IMR-90 (cell line): Measurements from ENCODE around the gene CACNA2D3. TPM values are rescaled to one million over a fixed set of nuclear protein-coding genes. Genes with fewer than 3 reads are reported as not detected.
A peak's percentile ranks its signal among the peaks of the same experiment; 100 is the strongest.

ENCODE experiments used
- ATAC-seq: fragments of 200-7000 bp; cut with Tn5 transposase; 2 replicates; pipeline ENCODE4 v1.9.1; 2020; ENCODE audit warnings: low read depth, mild to moderate bottlenecking, moderate library complexity
- BruUV-seq: library from RNA; stranded (reverse); fragments of 400-500 nt; replicated peaks from 2 replicates; lab custom pipeline; 2021; lab: Mats Ljungman, UMichigan
- CTCF ChIA-PET: fragments of 300-600 bp; formaldehyde crosslinking; extraction: SDS; loops from one replicate; lab custom pipeline; 2021; ENCODE audit warnings: antibody characterized with exemption; lab: Yijun Ruan, JAX
- POLR2A ChIA-PET: fragments of 300-600 bp; sonication (Branson Sonifier 250); formaldehyde crosslinking; loops from one replicate; lab custom pipeline; 2022; ENCODE audit warnings: antibody characterized with exemption; ENCODE audit not compliant: unreplicated experiment; lab: Charles Lee
- DNase-seq: peaks from one replicate; pipeline ENCODE4 v3.0.0; 2013
- H2AFZ ChIP-seq: replicated peaks from 2 replicates; pipeline ENCODE3; 2013; ENCODE audit warnings: low read length, mild to moderate bottlenecking; ENCODE audit not compliant: poor library complexity
- H2AK5ac ChIP-seq: 2 replicates; pipeline ENCODE4 v1.6.1; 2013; ENCODE audit warnings: low read depth, low read length, inconsistent platforms
- H2AK9ac ChIP-seq: replicated peaks from 2 replicates; pipeline ENCODE3; 2013; ENCODE audit warnings: mild to moderate bottlenecking, low read depth, low read length, moderate library complexity; ENCODE audit not compliant: poor library complexity
- H2BK120ac ChIP-seq: 2 replicates; pipeline ENCODE4 v1.6.1; 2013; ENCODE audit warnings: low read depth, low read length, inconsistent platforms
- H2BK15ac ChIP-seq: 3 replicates; pipeline ENCODE4 v1.6.1; 2013; ENCODE audit warnings: low read depth, low read length, inconsistent platforms
- H2BK20ac ChIP-seq: 2 replicates; pipeline ENCODE4 v1.6.1; 2013; ENCODE audit warnings: low read depth, mild to moderate bottlenecking, inconsistent platforms, low read length, moderate library complexity
- H2BK5ac ChIP-seq: 2 replicates; pipeline ENCODE4 v1.6.1; 2013; ENCODE audit warnings: mild to moderate bottlenecking, low read depth, low read length, inconsistent platforms; ENCODE audit not compliant: poor library complexity, severe bottlenecking
- H3K14ac ChIP-seq: replicated peaks from 2 replicates; pipeline ENCODE4 v1.6.1; 2013; ENCODE audit warnings: low read depth, low read length, inconsistent platforms
- H3K18ac ChIP-seq: 2 replicates; pipeline ENCODE4 v1.6.1; 2013; ENCODE audit warnings: low read depth, low read length, control low read depth
- H3K23ac ChIP-seq: 2 replicates; pipeline ENCODE4 v1.6.1; 2013; ENCODE audit warnings: low read depth, low read length, inconsistent platforms
- H3K27ac ChIP-seq: 2 replicates; pipeline ENCODE4 v1.5.1; 2013; ENCODE audit warnings: mild to moderate bottlenecking, control low read depth, low read length; ENCODE audit not compliant: insufficient read depth
- H3K27me3 ChIP-seq: 2 replicates; pipeline ENCODE4 v1.6.1; 2013; ENCODE audit warnings: low read length; ENCODE audit not compliant: control insufficient read depth, insufficient read depth
- H3K36me3 ChIP-seq: 2 replicates; pipeline ENCODE4 v1.6.1; 2013; ENCODE audit warnings: low read length, mixed read lengths; ENCODE audit not compliant: control insufficient read depth, insufficient read depth
- H3K4ac ChIP-seq: 2 replicates; pipeline ENCODE4 v1.6.1; 2013; ENCODE audit warnings: low read depth, low read length, inconsistent platforms
- H3K4me1 ChIP-seq: 2 replicates; pipeline ENCODE4 v1.6.1; 2013; ENCODE audit warnings: low read length, mixed read lengths; ENCODE audit not compliant: control insufficient read depth, insufficient read depth
- H3K4me2 ChIP-seq: 2 replicates; pipeline ENCODE4 v1.6.1; 2013; ENCODE audit warnings: low read depth, mild to moderate bottlenecking, control low read depth, low read length, moderate library complexity
- H3K4me3 ChIP-seq: 2 replicates; pipeline ENCODE4 v1.5.1; 2013; ENCODE audit warnings: low read depth, mild to moderate bottlenecking, control low read depth, low read length, moderate library complexity; ENCODE audit not compliant: insufficient read depth
- H3K56ac ChIP-seq: 2 replicates; pipeline ENCODE4 v1.6.1; 2013; ENCODE audit warnings: low read length, inconsistent platforms; ENCODE audit not compliant: insufficient read depth; ENCODE audit errors: extremely low read depth
- H3K79me1 ChIP-seq, 2 experiments: 2 replicates each; pipeline ENCODE4 v1.6.1; 2013; ENCODE audit warnings: low read length in 2 of 2, inconsistent platforms in 1 of 2, low read depth in 1 of 2
- H3K9ac ChIP-seq: 2 replicates; pipeline ENCODE4 v1.6.1; 2013; ENCODE audit warnings: low read depth, low read length, control low read depth
- H3K9me1 ChIP-seq: 2 replicates; pipeline ENCODE4 v1.6.1; 2013; ENCODE audit warnings: low read length, inconsistent platforms; ENCODE audit not compliant: insufficient read depth
- H3K9me3 ChIP-seq: 2 replicates; pipeline ENCODE4 v1.6.1; 2013; ENCODE audit warnings: low read length; ENCODE audit not compliant: control insufficient read depth, insufficient read depth
- H4K20me1 ChIP-seq: 2 replicates; pipeline ENCODE4 v1.6.1; 2013; ENCODE audit warnings: low read length, inconsistent platforms; ENCODE audit not compliant: insufficient read depth
- H4K5ac ChIP-seq: 2 replicates; pipeline ENCODE4 v1.6.1; 2013; ENCODE audit warnings: mild to moderate bottlenecking, low read depth, low read length, control low read depth
- H4K8ac ChIP-seq, 2 experiments: 2 replicates each; pipeline ENCODE4 v1.6.1; 2013; ENCODE audit warnings: low read depth in 2 of 2, low read length in 2 of 2, control low read depth in 1 of 2, inconsistent platforms in 1 of 2
- H4K91ac ChIP-seq: 2 replicates; pipeline ENCODE4 v1.6.1; 2013; ENCODE audit warnings: low read depth, low read length, inconsistent platforms; ENCODE audit not compliant: insufficient read depth
- BHLHE40 ChIP-seq: fragments of 150-350 bp; IDR thresholded peaks from 2 replicates; pipeline ENCODE4 v1.6.1; 2016; ENCODE audit warnings: mild to moderate bottlenecking, low read depth, low read length
- CEBPB ChIP-seq: IDR thresholded peaks from 2 replicates; pipeline ENCODE4 v1.6.1; 2012; ENCODE audit warnings: low read depth, low read length, improper control_type of control experiment
- CHD1 ChIP-seq: IDR thresholded peaks from 2 replicates; pipeline ENCODE4 v1.6.1; 2012; ENCODE audit warnings: low read depth, low read length, improper control_type of control experiment
- CTCF ChIP-seq: conservative IDR thresholded peaks from 2 replicates; pipeline ENCODE4 v1.5.1; 2012; ENCODE audit warnings: mild to moderate bottlenecking, low read depth, low read length, improper control_type of control experiment
- FOS ChIP-seq: fragments of 150-350 bp; IDR thresholded peaks from 2 replicates; pipeline ENCODE4 v1.6.1; 2016; ENCODE audit warnings: low read depth, low read length
- MAZ ChIP-seq: IDR thresholded peaks from 2 replicates; pipeline ENCODE4 v1.6.1; 2012; ENCODE audit warnings: low read depth, mild to moderate bottlenecking, low read length, improper control_type of control experiment, moderate library complexity, borderline replicate concordance
- NFE2L2 ChIP-seq: fragments of 150-350 bp; IDR thresholded peaks from 2 replicates; pipeline ENCODE4 v1.6.1; 2016; ENCODE audit warnings: low read depth, mild to moderate bottlenecking, low read length
- POLR2A ChIP-seq: IDR thresholded peaks from 2 replicates; pipeline ENCODE4 v1.6.1; 2012; ENCODE audit warnings: mild to moderate bottlenecking, low read depth, low read length
- RCOR1 ChIP-seq: IDR thresholded peaks from 2 replicates; pipeline ENCODE4 v1.6.1; 2012; ENCODE audit warnings: mild to moderate bottlenecking, low read length, improper control_type of control experiment; ENCODE audit not compliant: insufficient replicate concordance
- WGBS, 2 experiments: methylation state at CpG; one replicate each; pipeline versions ENCODE4 v1.1.5 to v1.1.7; 2013; ENCODE audit warnings: missing lambda C conversion rate in 2 of 2; ENCODE audit not compliant: insufficient read length in 1 of 2; ENCODE audit errors: extremely low coverage in 2 of 2; 5-methylcytosine and 5-hydroxymethylcytosine counted together
- dilution Hi-C: fragments of 300-500 bp; cut with HindIII; formaldehyde crosslinking; loops from one replicate; pipeline ENCODE4 v1.14.3; 2018; ENCODE audit warnings: low sequenced_read_pairs; ENCODE audit not compliant: unreplicated experiment
- in situ Hi-C: fragments of 300-500 bp; cut with MboI; formaldehyde crosslinking; loops from 3 replicates; pipeline ENCODE4 v1.14.3; 2019; ENCODE audit warnings: low sequenced_read_pairs, inconsistent platforms, mixed read lengths
- intact Hi-C: fragments of 100-400 bp; cut with micrococcal nuclease; formaldehyde crosslinking; loops from 2 replicates; pipeline ENCODE4 v1.10.0; 2022
- polyA plus RNA-seq, 3 experiments: library from polyadenylated mRNA; depleted of rRNA; stranded (reverse); fragments of >200 nt; gene quantifications; 2 replicates each; pipeline ENCODE4 v1.2.3, GENCODE V29; 2012; ENCODE audit warnings: low replicate concordance in 1 of 3
- total RNA-seq: library from RNA; depleted of rRNA; stranded (reverse); fragments of >200 nt; gene quantifications from 2 replicates; pipeline ENCODE4 v1.2.3, GENCODE V29; 2012

Gene CACNA2D3
- total and polyA plus RNA-seq, 2 of the 4 experiments (the other 2 are of a cell fraction), result 0.36 to 0.41 TPM

GRCh38 chr3:55017876-55018275 is 895.5 kb downstream of the CACNA2D3 start:
- intact Hi-C loops (no loop called here), dilution Hi-C loops (no loop called here), in situ Hi-C loops (no loop called here)
- ChIA-PET POLR2A (no interaction called here), CTCF (no interaction called here)
- Histone ChIP-seq H3K9me1 (no peaks in the 10 kb centered on the region; the same call in 1 of the 2 replicates), H2BK20ac (no peak overlapping the region), H4K8ac (no peak overlapping the region), H3K23ac (no peak overlapping the region), H4K5ac (no peak overlapping the region), H3K27ac (no peak overlapping the region), H3K14ac (no peak overlapping the region), H3K4ac (no peak overlapping the region), H4K91ac (no peak overlapping the region), H4K20me1 (no peaks in the 10 kb centered on the region), H3K27me3 (no peaks in the 10 kb centered on the region), H2BK5ac (no peak overlapping the region), H2BK120ac (no peak overlapping the region), H2BK15ac (no peak overlapping the region), H3K9me3 (no peaks in the 10 kb centered on the region), H3K9ac (no peak overlapping the region), H3K4me3 (no peak overlapping the region), H2AFZ (no peak overlapping the region), H2AK9ac (no peak overlapping the region), H3K18ac (no peak overlapping the region; the same call in 1 of the 2 replicates), H3K79me1 (no peaks in the 10 kb centered on the region), H2AK5ac (no peak overlapping the region), H3K56ac (no peak overlapping the region), H3K4me1 (no peaks in the 10 kb centered on the region), H3K4me2 (no peak overlapping the region), H3K36me3 (no peaks in the 10 kb centered on the region)
- peak; percentile 22 for DNase-seq
- no TSS peak for BruUV-seq
- ATAC-seq, result no peak
- WGBS, 2 experiments, result 100% methylated on average over 1 of the region's 3 CpGs; no CpG with 5 or more reads in 1 of the 2 experiments
- TF ChIP-seq BHLHE40, result no peak
- TF ChIP-seq CHD1, result no peak
- TF ChIP-seq NFE2L2, result no peak
- TF ChIP-seq MAZ, result no peak
- no peak for TF ChIP-seq CTCF
- TF ChIP-seq FOS, result no peak
- no peak for TF ChIP-seq POLR2A
- no peak for TF ChIP-seq RCOR1
- TF ChIP-seq CEBPB, result no peak
